Measurements from ENCODE around the gene PPP1R14B. TPM values are rescaled to one million over a fixed set of nuclear protein-coding genes. Genes with fewer than 3 reads are reported as not detected.

PPP1R14B gene
- total and polyA plus RNA-seq, 4 donors = 24.2 to 57.6 (median 38.3) TPM

DNA sequence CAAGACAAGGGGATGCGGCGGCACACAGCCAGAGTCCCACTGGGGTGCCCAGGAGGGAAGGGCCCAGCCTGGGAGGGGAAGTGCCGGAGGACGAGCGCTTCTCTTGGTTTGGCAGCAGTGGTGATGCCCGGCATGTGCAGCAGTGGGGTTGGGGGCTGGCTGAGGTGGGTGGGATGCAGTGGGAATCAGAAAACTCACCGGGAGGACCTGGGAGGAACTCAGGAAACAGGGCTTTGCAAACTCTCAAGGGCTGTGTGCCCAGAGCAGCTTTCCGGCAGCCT is 37.2 kb downstream of the PPP1R14B start:
- Histone ChIP-seq H3K9me3 (ENCODE audit: control insufficient read depth in 4 of 4, low read length in 3 of 4) (no peaks in the 10 kb centered on the region), H3K4me1 (ENCODE audit: control insufficient read depth in 4 of 4, insufficient read depth in 4 of 4, low read length in 3 of 4) (peaks cover 0 to 9% (median 1%) of the 10 kb centered on the region in 4 donors), H3K27me3 (ENCODE audit: control insufficient read depth in 4 of 4, insufficient read depth in 4 of 4, low read length in 3 of 4) (no peaks in the 10 kb centered on the region), H3K36me3 (ENCODE audit: control insufficient read depth in 4 of 4, insufficient read depth in 3 of 4, low read depth in 1 of 4, low read length in 3 of 4) (peaks cover 0 to 13% (median 8%) of the 10 kb centered on the region in 4 donors), H3K4me3 (ENCODE audit: low read depth in 1 of 3, low read length in 3 of 3) (no peak overlapping the region), H3K27ac (ENCODE audit: low read depth in 1 of 2, low read length in 2 of 2) (no peak overlapping the region), H3K9ac (ENCODE audit: low read depth in 1 of 2, low read length in 2 of 2) (no peak overlapping the region)
- TF ChIP-seq FOXA1 (IDR thresholded peaks at IDR 0.05) (no peak), JUND (IDR thresholded peaks at IDR 0.05) (no peak), SP1 (IDR thresholded peaks at IDR 0.05) (no peak), EGR1 (IDR thresholded peaks at IDR 0.05; ENCODE audit: low read depth in 2 of 2) (no peak)
- WGBS = 92% methylated on average over 8 of the region's 8 CpGs
- DNase-seq (ENCODE audit: low spot score) = no peak

DNA sequence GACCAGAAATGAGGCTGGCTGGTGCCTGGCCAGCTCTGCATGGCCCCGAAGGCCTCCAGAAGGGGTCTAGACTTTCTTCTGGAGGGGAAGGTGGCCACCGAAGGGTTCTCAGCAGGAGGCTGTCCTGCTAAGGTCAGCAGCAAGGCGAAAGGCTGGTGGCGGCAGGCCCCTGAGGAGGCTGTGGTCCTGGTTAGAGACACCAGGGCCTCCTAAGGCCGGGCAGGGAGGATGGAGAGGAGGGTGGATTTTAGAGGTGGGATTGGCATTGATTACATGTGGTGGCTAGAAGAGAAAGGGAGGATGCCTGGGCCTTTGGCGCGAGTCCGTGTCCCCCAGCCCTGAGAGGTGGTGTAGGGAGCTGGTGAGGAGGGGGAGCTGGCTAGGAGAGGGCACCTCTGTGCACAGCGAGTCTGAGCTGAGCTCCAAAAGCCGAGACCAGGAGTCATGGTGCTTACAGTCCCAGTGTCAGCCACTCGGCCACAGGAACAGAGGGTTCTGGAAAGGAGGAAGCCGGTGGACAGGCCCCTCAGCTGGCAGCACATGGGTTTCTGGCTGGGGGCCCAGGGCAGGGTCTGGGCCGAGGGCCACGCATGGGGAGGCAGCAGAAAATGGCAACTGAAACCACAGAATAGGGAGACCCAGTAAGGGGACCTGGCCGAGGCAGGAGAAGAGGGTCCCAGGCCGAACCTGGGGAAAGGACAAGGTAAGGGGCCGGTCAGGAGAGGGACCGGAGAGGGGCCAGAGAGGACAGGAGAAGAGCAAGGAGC is 37.8 kb downstream of the PPP1R14B start:
- no peaks in the 10 kb centered on the region for H3K9me3 ChIP-seq (ENCODE audit: control insufficient read depth in 4 of 4, low read length in 3 of 4)
- 90% methylated on average over 18 of the region's 18 CpGs for WGBS
- no peaks in the 10 kb centered on the region for H3K27me3 ChIP-seq (ENCODE audit: control insufficient read depth in 4 of 4, insufficient read depth in 4 of 4, low read length in 3 of 4)
- peak overlapping the region; percentile 82 to 83 for H3K27ac ChIP-seq (ENCODE audit: low read depth in 1 of 2, low read length in 2 of 2)
- peaks cover 0 to 12% (median 2%) of the 10 kb centered on the region in 4 donors for H3K4me1 ChIP-seq (ENCODE audit: control insufficient read depth in 4 of 4, insufficient read depth in 4 of 4, low read length in 3 of 4)
- no peak for DNase-seq (ENCODE audit: low spot score)
- H3K36me3 ChIP-seq (ENCODE audit: control insufficient read depth in 4 of 4, insufficient read depth in 3 of 4, low read depth in 1 of 4, low read length in 3 of 4) = peaks cover 4 to 15% (median 10%) of the 10 kb centered on the region in 4 donors
- TF ChIP-seq SP1 (IDR thresholded peaks at IDR 0.05) (no peak), GABPA (IDR thresholded peaks at IDR 0.05 in 1 of 2, conservative IDR thresholded peaks at IDR 0.05 in 1 of 2) (no peak), HNF4G (IDR thresholded peaks at IDR 0.05) (no peak), FOXA1 (IDR thresholded peaks at IDR 0.05) (no peak), NR2F2 (IDR thresholded peaks at IDR 0.05) (no peak), JUND (IDR thresholded peaks at IDR 0.05) (no peak)
- TF ChIP-seq, protein P1, sequence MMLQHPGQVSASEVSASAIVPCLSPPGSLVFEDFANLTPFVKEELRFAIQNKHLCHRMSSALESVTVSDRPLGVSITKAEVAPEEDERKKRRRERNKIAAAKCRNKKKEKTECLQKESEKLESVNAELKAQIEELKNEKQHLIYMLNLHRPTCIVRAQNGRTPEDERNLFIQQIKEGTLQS (IDR thresholded peaks at IDR 0.05) = no peak
- TF ChIP-seq, protein P2, sequence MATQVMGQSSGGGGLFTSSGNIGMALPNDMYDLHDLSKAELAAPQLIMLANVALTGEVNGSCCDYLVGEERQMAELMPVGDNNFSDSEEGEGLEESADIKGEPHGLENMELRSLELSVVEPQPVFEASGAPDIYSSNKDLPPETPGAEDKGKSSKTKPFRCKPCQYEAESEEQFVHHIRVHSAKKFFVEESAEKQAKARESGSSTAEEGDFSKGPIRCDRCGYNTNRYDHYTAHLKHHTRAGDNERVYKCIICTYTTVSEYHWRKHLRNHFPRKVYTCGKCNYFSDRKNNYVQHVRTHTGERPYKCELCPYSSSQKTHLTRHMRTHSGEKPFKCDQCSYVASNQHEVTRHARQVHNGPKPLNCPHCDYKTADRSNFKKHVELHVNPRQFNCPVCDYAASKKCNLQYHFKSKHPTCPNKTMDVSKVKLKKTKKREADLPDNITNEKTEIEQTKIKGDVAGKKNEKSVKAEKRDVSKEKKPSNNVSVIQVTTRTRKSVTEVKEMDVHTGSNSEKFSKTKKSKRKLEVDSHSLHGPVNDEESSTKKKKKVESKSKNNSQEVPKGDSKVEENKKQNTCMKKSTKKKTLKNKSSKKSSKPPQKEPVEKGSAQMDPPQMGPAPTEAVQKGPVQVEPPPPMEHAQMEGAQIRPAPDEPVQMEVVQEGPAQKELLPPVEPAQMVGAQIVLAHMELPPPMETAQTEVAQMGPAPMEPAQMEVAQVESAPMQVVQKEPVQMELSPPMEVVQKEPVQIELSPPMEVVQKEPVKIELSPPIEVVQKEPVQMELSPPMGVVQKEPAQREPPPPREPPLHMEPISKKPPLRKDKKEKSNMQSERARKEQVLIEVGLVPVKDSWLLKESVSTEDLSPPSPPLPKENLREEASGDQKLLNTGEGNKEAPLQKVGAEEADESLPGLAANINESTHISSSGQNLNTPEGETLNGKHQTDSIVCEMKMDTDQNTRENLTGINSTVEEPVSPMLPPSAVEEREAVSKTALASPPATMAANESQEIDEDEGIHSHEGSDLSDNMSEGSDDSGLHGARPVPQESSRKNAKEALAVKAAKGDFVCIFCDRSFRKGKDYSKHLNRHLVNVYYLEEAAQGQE (IDR thresholded peaks at IDR 0.05) = no peak
- no peak overlapping the region for H3K9ac ChIP-seq (ENCODE audit: low read depth in 1 of 2, low read length in 2 of 2)
- no peak overlapping the region for H3K4me3 ChIP-seq (ENCODE audit: low read depth in 1 of 3, low read length in 3 of 3)

DNA sequence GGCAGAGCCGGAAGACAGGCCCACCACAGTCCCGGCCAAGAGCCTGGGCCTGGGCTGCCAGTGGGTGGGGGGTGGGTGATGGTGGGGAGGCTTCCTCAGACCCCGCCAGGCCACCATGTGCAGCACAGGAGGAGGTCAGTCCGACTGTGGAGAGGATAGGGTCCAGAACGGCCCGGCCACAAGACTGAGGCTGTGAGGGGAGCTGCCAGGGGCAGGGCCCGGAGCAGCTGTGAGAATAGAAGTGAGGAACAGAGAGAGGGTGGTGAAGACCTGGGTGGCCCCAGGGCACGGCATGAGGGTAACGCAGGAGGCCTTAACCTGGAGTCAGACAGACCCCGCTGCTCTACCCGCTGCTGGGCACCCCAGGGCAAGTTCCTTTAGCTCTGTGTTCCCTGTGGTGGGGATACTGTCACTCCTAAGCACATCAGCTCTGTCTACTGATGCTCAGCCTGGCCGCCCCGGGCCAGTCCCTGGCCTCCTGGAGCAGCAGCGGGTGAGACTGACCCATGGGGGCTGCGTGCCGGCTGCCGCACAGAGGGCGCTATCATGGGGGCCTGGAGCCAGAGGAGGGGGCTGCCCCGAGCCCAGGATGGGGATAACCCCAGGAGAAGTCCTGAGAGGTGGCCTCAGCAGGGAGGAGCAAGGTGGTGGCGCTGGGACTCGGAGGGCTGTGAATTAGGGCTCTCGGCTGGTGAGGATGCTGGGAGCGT is 38.5 kb downstream of the PPP1R14B start:
- peak overlapping the region in 1 of 3 donors; percentile 38 for H3K4me3 ChIP-seq (ENCODE audit: low read depth in 1 of 3, low read length in 3 of 3)
- no peak for DNase-seq (ENCODE audit: low spot score)
- H3K27ac ChIP-seq (ENCODE audit: low read depth in 1 of 2, low read length in 2 of 2) = peak overlapping the region; percentile 82 to 83
- WGBS = 82% methylated on average over 23 of the region's 23 CpGs
- H3K36me3 ChIP-seq (ENCODE audit: control insufficient read depth in 4 of 4, insufficient read depth in 3 of 4, low read depth in 1 of 4, low read length in 3 of 4) = peaks cover 9 to 22% (median 17%) of the 10 kb centered on the region in 4 donors
- no peaks in the 10 kb centered on the region for H3K27me3 ChIP-seq (ENCODE audit: control insufficient read depth in 4 of 4, insufficient read depth in 4 of 4, low read length in 3 of 4)
- H3K9me3 ChIP-seq (ENCODE audit: control insufficient read depth in 4 of 4, low read length in 3 of 4) = no peaks in the 10 kb centered on the region
- no peak overlapping the region for H3K9ac ChIP-seq (ENCODE audit: low read depth in 1 of 2, low read length in 2 of 2)
- peaks cover 0 to 12% (median 2%) of the 10 kb centered on the region in 4 donors for H3K4me1 ChIP-seq (ENCODE audit: control insufficient read depth in 4 of 4, insufficient read depth in 4 of 4, low read length in 3 of 4)
- TF ChIP-seq FOXA1 (IDR thresholded peaks at IDR 0.05) = no peak
- TF ChIP-seq, protein P1 (IDR thresholded peaks at IDR 0.05) = no peak
- no peak for TF ChIP-seq GABPA (IDR thresholded peaks at IDR 0.05 in 1 of 2, conservative IDR thresholded peaks at IDR 0.05 in 1 of 2)
- TF ChIP-seq RAD21 (IDR thresholded peaks at IDR 0.05) = no peak
- no peak for TF ChIP-seq TAF1 (conservative IDR thresholded peaks at IDR 0.05)
- TF ChIP-seq, protein P3, sequence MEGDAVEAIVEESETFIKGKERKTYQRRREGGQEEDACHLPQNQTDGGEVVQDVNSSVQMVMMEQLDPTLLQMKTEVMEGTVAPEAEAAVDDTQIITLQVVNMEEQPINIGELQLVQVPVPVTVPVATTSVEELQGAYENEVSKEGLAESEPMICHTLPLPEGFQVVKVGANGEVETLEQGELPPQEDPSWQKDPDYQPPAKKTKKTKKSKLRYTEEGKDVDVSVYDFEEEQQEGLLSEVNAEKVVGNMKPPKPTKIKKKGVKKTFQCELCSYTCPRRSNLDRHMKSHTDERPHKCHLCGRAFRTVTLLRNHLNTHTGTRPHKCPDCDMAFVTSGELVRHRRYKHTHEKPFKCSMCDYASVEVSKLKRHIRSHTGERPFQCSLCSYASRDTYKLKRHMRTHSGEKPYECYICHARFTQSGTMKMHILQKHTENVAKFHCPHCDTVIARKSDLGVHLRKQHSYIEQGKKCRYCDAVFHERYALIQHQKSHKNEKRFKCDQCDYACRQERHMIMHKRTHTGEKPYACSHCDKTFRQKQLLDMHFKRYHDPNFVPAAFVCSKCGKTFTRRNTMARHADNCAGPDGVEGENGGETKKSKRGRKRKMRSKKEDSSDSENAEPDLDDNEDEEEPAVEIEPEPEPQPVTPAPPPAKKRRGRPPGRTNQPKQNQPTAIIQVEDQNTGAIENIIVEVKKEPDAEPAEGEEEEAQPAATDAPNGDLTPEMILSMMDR (IDR thresholded peaks at IDR 0.05; ENCODE audit: low read depth, low read length, missing input control) = no peak
- no peak for TF ChIP-seq JUND (IDR thresholded peaks at IDR 0.05)
- TF ChIP-seq HNF4G (IDR thresholded peaks at IDR 0.05) = no peak
- TF ChIP-seq, protein P4, sequence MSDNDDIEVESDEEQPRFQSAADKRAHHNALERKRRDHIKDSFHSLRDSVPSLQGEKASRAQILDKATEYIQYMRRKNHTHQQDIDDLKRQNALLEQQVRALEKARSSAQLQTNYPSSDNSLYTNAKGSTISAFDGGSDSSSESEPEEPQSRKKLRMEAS (IDR thresholded peaks at IDR 0.05) = no peak
- TF ChIP-seq NR2F2 (IDR thresholded peaks at IDR 0.05) = no peak
- TF ChIP-seq HNF4A (conservative IDR thresholded peaks at IDR 0.05) = no peak
- TF ChIP-seq, protein P2 (IDR thresholded peaks at IDR 0.05) = no peak
- TF ChIP-seq FOXA2 (IDR thresholded peaks at IDR 0.05) = no peak
- TF ChIP-seq SP1 (IDR thresholded peaks at IDR 0.05) = no peak
